GM12873 (cell line): Measurements from ENCODE around the gene ZFP64.

Experiments
- TF ChIP-seq, protein P1 (sequence below): IDR thresholded peaks from 2 replicates; pipeline ENCODE4 v1.5.1; 2012; ENCODE audit warnings: low read depth, mild to moderate bottlenecking, moderate library complexity, low read length, control low read depth; ENCODE audit not compliant: insufficient read depth; ENCODE audit errors: missing control alignments

ZFP64 gene

GRCh38 chr20:52210037-52210990, 18.7 kb upstream of the ZFP64 start:
- TF ChIP-seq, protein P1, sequence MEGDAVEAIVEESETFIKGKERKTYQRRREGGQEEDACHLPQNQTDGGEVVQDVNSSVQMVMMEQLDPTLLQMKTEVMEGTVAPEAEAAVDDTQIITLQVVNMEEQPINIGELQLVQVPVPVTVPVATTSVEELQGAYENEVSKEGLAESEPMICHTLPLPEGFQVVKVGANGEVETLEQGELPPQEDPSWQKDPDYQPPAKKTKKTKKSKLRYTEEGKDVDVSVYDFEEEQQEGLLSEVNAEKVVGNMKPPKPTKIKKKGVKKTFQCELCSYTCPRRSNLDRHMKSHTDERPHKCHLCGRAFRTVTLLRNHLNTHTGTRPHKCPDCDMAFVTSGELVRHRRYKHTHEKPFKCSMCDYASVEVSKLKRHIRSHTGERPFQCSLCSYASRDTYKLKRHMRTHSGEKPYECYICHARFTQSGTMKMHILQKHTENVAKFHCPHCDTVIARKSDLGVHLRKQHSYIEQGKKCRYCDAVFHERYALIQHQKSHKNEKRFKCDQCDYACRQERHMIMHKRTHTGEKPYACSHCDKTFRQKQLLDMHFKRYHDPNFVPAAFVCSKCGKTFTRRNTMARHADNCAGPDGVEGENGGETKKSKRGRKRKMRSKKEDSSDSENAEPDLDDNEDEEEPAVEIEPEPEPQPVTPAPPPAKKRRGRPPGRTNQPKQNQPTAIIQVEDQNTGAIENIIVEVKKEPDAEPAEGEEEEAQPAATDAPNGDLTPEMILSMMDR: no peak

- TF ChIP-seq, protein P1: no peak
These were observed 17.6 kb upstream of the ZFP64 start for GRCh38 chr20:52209154-52209571.

DNA sequence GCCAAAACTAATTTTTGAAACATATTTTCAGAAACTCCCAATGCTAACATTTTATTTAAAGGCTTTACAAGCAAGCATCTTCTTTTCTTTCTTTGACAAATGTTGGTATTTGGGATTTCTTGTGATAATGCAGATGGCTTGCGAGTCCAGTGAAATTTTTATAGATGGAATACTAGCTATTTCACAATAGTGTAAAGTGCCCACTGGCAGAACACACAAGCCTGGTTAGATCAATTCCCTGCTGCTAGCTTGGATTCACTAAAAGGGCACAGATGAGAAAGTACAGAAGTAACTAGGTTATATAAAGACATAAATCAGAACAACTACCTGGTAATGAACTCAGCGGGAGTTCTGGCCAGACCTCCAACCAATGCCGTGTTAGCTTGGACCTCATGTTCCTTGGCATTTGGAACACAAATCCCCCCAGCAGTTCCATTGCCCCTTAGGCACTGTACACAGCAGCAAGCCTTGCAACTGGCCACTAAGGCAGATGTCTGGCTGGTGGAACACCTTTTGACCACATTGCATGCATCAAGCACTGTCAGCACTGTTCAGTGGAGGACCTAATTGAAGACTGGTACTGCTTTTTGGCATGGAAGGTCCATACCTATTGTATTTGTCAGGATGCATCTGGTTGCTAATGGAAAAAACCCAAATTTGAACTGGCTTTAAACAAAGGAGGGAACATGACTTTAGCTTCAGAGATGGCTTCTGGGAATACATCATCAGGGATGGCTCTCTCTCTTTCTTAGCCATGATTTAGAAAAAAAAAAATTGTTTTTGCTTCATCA, 15.6 kb upstream of the ZFP64 start:
- TF ChIP-seq, protein P1: no peak

DNA sequence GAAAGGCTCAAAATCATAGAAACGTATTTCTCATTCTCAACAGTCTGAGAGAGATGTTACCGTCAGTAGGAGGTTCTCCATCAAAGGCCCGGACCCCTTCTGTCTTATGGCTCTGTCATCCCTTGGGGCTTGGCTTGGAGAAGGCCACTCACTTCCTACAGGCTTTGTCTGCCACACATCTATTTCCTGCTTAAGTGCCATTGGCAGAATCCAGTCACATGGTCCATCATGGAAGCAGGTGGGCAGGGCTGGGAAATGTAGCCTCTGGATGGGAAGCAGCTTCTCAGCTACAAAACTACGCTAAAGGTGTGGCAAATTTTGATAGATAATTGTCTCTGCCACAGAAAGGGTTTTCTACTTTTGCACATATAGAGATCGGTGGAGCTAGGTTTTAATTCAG, 12.6 kb upstream of the ZFP64 start:
- TF ChIP-seq, protein P1: no peak

DNA sequence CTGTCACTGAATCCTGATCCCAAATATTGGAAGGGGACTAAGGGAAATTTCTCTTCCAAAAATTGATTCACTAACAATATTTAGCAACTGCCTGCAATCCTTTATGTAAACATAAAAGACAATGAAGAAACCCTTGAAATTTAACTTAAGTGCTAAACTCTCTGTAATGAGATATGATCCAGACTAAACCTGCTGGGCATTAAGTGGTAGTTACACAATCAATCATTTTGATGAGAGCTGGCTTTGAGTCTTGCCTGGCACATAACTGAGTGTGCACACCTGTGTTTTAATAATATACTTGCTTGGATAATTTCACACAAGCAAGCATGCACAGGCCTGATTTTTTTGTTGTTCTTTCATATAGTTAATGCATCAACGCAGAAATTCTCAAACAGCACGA, 9.8 kb upstream of the ZFP64 start:
- TF ChIP-seq, protein P1: no peak

GRCh38 chr20:52200870-52201269, 9.3 kb upstream of the ZFP64 start:
- TF ChIP-seq, protein P1: no peak

- TF ChIP-seq, protein P1: no peak
These were observed 5.3 kb upstream of the ZFP64 start for GRCh38 chr20:52196845-52197244.
